Inferior parietal cortex (tissue), 1 donor: ENCODE data around the gene S100P.
"Not testable (repeated sequence)": the region's sequence is repeated elsewhere in the genome, so short reads cannot be mapped to it uniquely, and the experiment has no call there.

Experiments used
- DNase-seq: peaks from one replicate; pipeline ENCODE4 v3.0.0-alpha.2; 2016; ENCODE audit errors: extremely low spot score

S100P gene

GRCh38 chr4:6693231-6694176, at the start of gene S100P:
Gene S100P (plus strand): TSS chr4:6693878. CDS start chr4:6693933, 55 bp downstream.
- DNase-seq, result no peak

- no peak for DNase-seq
These were observed 48.7 kb upstream of the S100P start for GRCh38 chr4:6644792-6645530.

- no peak for DNase-seq
These were observed 46.5 kb upstream of the S100P start for GRCh38 chr4:6647169-6647568.

- no peak for DNase-seq
These were observed 46.0 kb upstream of the S100P start for GRCh38 chr4:6647582-6648230.

- DNase-seq, result no peak
These were observed 44.5 kb upstream of the S100P start for GRCh38 chr4:6649216-6649615.

- not testable (repeated sequence) for DNase-seq
These were observed 39.5 kb upstream of the S100P start for GRCh38 chr4:6654211-6654610.

GRCh38 chr4:6655291-6655690, 38.4 kb upstream of the S100P start:
- not testable (repeated sequence) for DNase-seq

GRCh38 chr4:6655924-6656323, 37.8 kb upstream of the S100P start:
- DNase-seq, result no peak

GRCh38 chr4:6657242-6658208, 36.2 kb upstream of the S100P start:
- DNase-seq, result no peak

- no peak for DNase-seq
These were observed 35.5 kb upstream of the S100P start for GRCh38 chr4:6658209-6658595.

- no peak for DNase-seq
These were observed 35.0 kb upstream of the S100P start for GRCh38 chr4:6658597-6659075.

- DNase-seq, result no peak
These were observed 33.8 kb upstream of the S100P start for GRCh38 chr4:6659897-6660296.

- no peak for DNase-seq
These were observed 33.2 kb upstream of the S100P start for GRCh38 chr4:6660430-6660829.

GRCh38 chr4:6662591-6662990, 31.1 kb upstream of the S100P start:
- no peak for DNase-seq

- no peak for DNase-seq
These were observed 29.9 kb upstream of the S100P start for GRCh38 chr4:6663596-6664393.

GRCh38 chr4:6665320-6665654, 28.4 kb upstream of the S100P start:
- no peak for DNase-seq

GRCh38 chr4:6668391-6668790, 25.3 kb upstream of the S100P start:
- no peak for DNase-seq

- DNase-seq, result no peak
These were observed 22.0 kb upstream of the S100P start for GRCh38 chr4:6671648-6672047.

- DNase-seq, result no peak
These were observed 21.5 kb upstream of the S100P start for GRCh38 chr4:6672131-6672530.

- not testable (repeated sequence) for DNase-seq
These were observed 21.0 kb upstream of the S100P start for GRCh38 chr4:6672541-6673190.
